ENCODE measurements around the gene RBM8A. TPM values are rescaled to one million over a fixed set of nuclear protein-coding genes. Genes with fewer than 3 reads are reported as not detected.
A peak's percentile ranks its signal among the peaks of the same experiment; 100 is the strongest.
"Not testable (repeated sequence)": the region's sequence is repeated elsewhere in the genome, so short reads cannot be mapped to it uniquely, and the experiment has no call there.

Gene RBM8A
- total RNA-seq, 1 donor from 2014 or later, result 360 TPM

GRCh38 chr1:145935708-145936107 lies 8.4 kb upstream of the RBM8A start:
- no peak for TF ChIP-seq CTCF (conservative IDR thresholded peaks at IDR 0.05; ENCODE audit: low read depth, low read length)
- DNase-seq (ENCODE audit: low read depth), result no peak
- no peak overlapping the region for H3K4me3 ChIP-seq (ENCODE audit: low read depth, low read length)

DNA sequence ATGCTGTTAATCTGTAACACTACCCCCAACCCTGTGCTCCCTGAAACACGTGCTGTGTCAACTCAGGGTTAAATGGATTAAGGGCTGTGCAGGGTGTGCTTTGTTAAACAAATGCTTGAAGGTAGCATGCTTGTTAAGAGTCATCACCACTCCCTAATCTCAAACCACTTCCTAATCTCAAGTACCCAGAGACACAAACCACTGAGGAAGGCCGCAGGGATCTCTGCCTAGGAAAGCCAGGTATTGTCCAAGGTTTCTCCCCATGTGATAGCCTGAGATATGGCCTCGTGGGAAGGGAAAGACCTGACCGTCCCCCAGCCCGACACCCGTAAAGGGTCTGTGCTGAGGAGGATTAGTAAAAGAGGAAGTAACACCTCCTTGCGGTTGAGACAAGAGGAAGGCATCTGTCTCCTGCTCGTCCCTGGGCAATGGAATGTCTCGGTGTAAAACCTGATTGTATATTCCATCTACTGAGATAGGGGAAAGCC lies 5.3 kb upstream of the RBM8A start:
- not testable (repeated sequence) for H3K4me3 ChIP-seq (ENCODE audit: low read depth, low read length); DNase-seq (ENCODE audit: low read depth)

- no peak for DNase-seq (ENCODE audit: low read depth)
- peak overlapping the region; percentile 96 for H3K4me3 ChIP-seq (ENCODE audit: low read depth, low read length)
- no peak for TF ChIP-seq CTCF (conservative IDR thresholded peaks at IDR 0.05; ENCODE audit: low read depth, low read length)
These were observed 796 bp upstream of the RBM8A start for GRCh38 chr1:145927916-145928643.

GRCh38 chr1:145926686-145927062 lies 610 bp downstream of the RBM8A start:
- TF ChIP-seq CTCF (conservative IDR thresholded peaks at IDR 0.05; ENCODE audit: low read depth, low read length), result no peak
- H3K4me3 ChIP-seq (ENCODE audit: low read depth, low read length), result peak overlapping the region; percentile 96
- no peak for DNase-seq (ENCODE audit: low read depth)

DNA sequence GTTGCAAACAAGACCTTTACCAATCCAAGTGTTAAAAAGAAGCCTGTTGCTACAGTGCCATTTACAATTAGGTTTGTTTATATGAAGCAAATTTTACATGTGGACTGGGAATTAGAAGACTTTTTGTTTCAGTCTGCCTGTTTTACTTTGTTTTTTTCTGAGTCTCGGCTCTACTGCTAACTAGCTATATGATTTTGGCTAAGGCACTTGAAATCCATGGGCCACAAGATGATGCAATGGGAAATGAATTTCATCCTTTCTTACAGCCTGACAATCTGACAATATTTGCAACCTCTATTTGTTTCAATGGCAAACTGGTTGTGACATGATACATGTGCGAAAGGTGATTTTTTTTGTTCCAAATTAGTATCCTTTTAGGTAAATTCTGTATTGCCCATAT lies 5.0 kb downstream of the RBM8A start:
- no peak for DNase-seq (ENCODE audit: low read depth)
- no peak overlapping the region for H3K4me3 ChIP-seq (ENCODE audit: low read depth, low read length)
- no peak for TF ChIP-seq CTCF (conservative IDR thresholded peaks at IDR 0.05; ENCODE audit: low read depth, low read length)

DNA sequence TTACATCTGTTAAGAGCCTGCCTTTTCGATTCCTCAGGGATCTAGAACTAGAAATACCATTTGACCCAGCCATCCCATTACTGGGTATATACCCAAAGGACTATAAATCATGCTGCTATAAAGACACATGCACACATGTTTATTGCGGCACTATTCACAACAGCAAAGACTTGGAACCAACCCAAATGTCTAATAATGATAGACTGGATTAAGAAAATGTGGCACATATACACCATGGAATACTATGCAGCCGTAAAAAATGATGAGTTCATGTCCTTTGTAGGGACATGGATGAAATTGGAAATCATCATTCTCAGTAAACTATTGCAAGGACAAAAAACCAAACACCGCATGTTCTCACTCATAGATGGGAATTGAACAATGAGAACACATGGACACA lies 7.0 kb downstream of the RBM8A start:
- DNase-seq (ENCODE audit: low read depth), result not testable (repeated sequence)
- H3K4me3 ChIP-seq (ENCODE audit: low read depth, low read length), result peak overlapping the region; percentile 95

GRCh38 chr1:145918992-145919939 lies 8.0 kb downstream of the RBM8A start:
- no peak for DNase-seq (ENCODE audit: low read depth)
- peak overlapping the region; percentile 95 for H3K4me3 ChIP-seq (ENCODE audit: low read depth, low read length)
- TF ChIP-seq CTCF (conservative IDR thresholded peaks at IDR 0.05; ENCODE audit: low read depth, low read length), result peak; percentile 11
